Smooth muscle cell (in vitro differentiated cells): ENCODE measurements around the gene CDH4. TPM values are rescaled to one million over a fixed set of nuclear protein-coding genes. Genes with fewer than 3 reads are reported as not detected.

ENCODE experiments used
- DNase-seq: peaks from one replicate; lab custom pipeline; 2025; ENCODE audit not compliant: unreplicated experiment; lab: John Stamatoyannopoulos, UW
- H2AFZ ChIP-seq: fragments of 200-600 bp; sonication (generic); 2 replicates; pipeline ENCODE4 v1.6.0; 2016; ENCODE audit warnings: antibody characterized with exemption, low read depth, mild to moderate bottlenecking
- H3F3A ChIP-seq: fragments of 200-600 bp; sonication (generic); 2 replicates; pipeline ENCODE4 v1.6.0; 2017; ENCODE audit warnings: antibody characterized with exemption, low read depth
- H3K27ac ChIP-seq: fragments of 200-600 bp; sonication (generic); 2 replicates; pipeline ENCODE4 v1.5.1; 2016; ENCODE audit warnings: low read depth, mild to moderate bottlenecking
- H3K27me3 ChIP-seq: fragments of 200-600 bp; sonication (generic); 2 replicates; pipeline ENCODE4 v1.6.1; 2016; ENCODE audit warnings: low read depth, mild to moderate bottlenecking
- H3K36me3 ChIP-seq: fragments of 200-600 bp; sonication (generic); 2 replicates; pipeline ENCODE4 v1.5.1; 2016; ENCODE audit warnings: low read depth
- H3K4me1 ChIP-seq: fragments of 200-600 bp; sonication (generic); 2 replicates; pipeline ENCODE4 v1.5.1; 2016; ENCODE audit warnings: low read depth
- H3K4me2 ChIP-seq: fragments of 200-600 bp; sonication (generic); 2 replicates; pipeline ENCODE4 v1.6.0; 2016; ENCODE audit warnings: mild to moderate bottlenecking
- H3K4me3 ChIP-seq: fragments of 200-600 bp; sonication (generic); 2 replicates; pipeline ENCODE4 v1.5.1; 2016; ENCODE audit warnings: mild to moderate bottlenecking
- H3K79me2 ChIP-seq: fragments of 200-600 bp; sonication (generic); 2 replicates; pipeline ENCODE4 v1.6.0; 2016; ENCODE audit warnings: low read depth, mild to moderate bottlenecking
- H3K9ac ChIP-seq: fragments of 200-600 bp; sonication (generic); 2 replicates; pipeline ENCODE4 v1.6.0; 2016; ENCODE audit warnings: low read depth
- H3K9me3 ChIP-seq: fragments of 200-600 bp; sonication (generic); replicated peaks from 2 replicates; pipeline ENCODE4 v1.5.1; 2016; ENCODE audit warnings: low read depth
- H4K20me1 ChIP-seq: fragments of 200-600 bp; sonication (generic); 2 replicates; pipeline ENCODE4 v1.6.0; 2016; ENCODE audit warnings: low read depth
- CTCF ChIP-seq: fragments of 200-600 bp; sonication (generic); IDR thresholded peaks from 2 replicates; pipeline ENCODE4 v1.5.1; 2017; ENCODE audit warnings: borderline replicate concordance, mild to moderate bottlenecking, antibody characterized with exemption; ENCODE audit not compliant: insufficient read depth, poor library complexity, severe bottlenecking
- WGBS: methylation state at CpG from one replicate; pipeline ENCODE4 v1.1.7; 2016; ENCODE audit warnings: low lambda C conversion rate; 5-methylcytosine and 5-hydroxymethylcytosine counted together
- polyA plus RNA-seq: library from polyadenylated mRNA; unstranded; fragments of >200 nt; fragmentation: Nextera tagmentation; extraction: Ambion mirVana; gene quantifications from 2 replicates; pipeline ENCODE4 v1.2.1, GENCODE V29; 2016
- total RNA-seq: library from RNA; depleted of rRNA; stranded (reverse); fragments of >200 nt; gene quantifications from 2 replicates; pipeline ENCODE4 v1.2.3, GENCODE V29; 2014

The CDH4 gene
- total and polyA plus RNA-seq, 2 experiments from 2014 or later = 0.03 to 0.04 TPM

- H4K20me1 ChIP-seq = no peaks in the 10 kb centered on the region
- no peak overlapping the region for H2AFZ ChIP-seq
- H3K79me2 ChIP-seq = no peaks in the 10 kb centered on the region
- no peak overlapping the region for H3K27ac ChIP-seq
- 92% methylated on average over 14 of the region's 14 CpGs for WGBS
- peaks cover 19% of the 10 kb centered on the region for H3K27me3 ChIP-seq
- no peaks in the 10 kb centered on the region for H3F3A ChIP-seq
- no peaks in the 10 kb centered on the region for H3K4me1 ChIP-seq
- no peak overlapping the region for H3K9ac ChIP-seq
- no peak for TF ChIP-seq CTCF
- no peaks in the 10 kb centered on the region for H3K9me3 ChIP-seq
- no peak for DNase-seq
- H3K4me2 ChIP-seq = no peak overlapping the region
- no peak overlapping the region for H3K4me3 ChIP-seq
- no peaks in the 10 kb centered on the region for H3K36me3 ChIP-seq
Measured at GRCh38 chr20:61773926-61774587, 522.0 kb downstream of the CDH4 start.

- no peak for DNase-seq
- Histone ChIP-seq H3K79me2 (no peaks in the 10 kb centered on the region), H3K27me3 (peaks cover 18% of the 10 kb centered on the region), H4K20me1 (no peaks in the 10 kb centered on the region), H3K4me1 (no peaks in the 10 kb centered on the region), H3K4me2 (no peak overlapping the region), H2AFZ (no peak overlapping the region), H3K27ac (no peak overlapping the region), H3K9ac (no peak overlapping the region), H3F3A (no peaks in the 10 kb centered on the region), H3K36me3 (no peaks in the 10 kb centered on the region), H3K4me3 (no peak overlapping the region), H3K9me3 (no peaks in the 10 kb centered on the region)
- WGBS = 87% methylated on average over 4 of the region's 4 CpGs
- no peak for TF ChIP-seq CTCF
Measured at GRCh38 chr20:61775423-61775822, 523.4 kb downstream of the CDH4 start.

GRCh38 chr20:61776491-61777075, 524.5 kb downstream of the CDH4 start:
- H3K4me2 ChIP-seq = no peak overlapping the region
- H3F3A ChIP-seq = no peaks in the 10 kb centered on the region
- no peaks in the 10 kb centered on the region for H3K36me3 ChIP-seq
- no peaks in the 10 kb centered on the region for H3K79me2 ChIP-seq
- TF ChIP-seq CTCF = no peak
- H3K27ac ChIP-seq = no peak overlapping the region
- H3K9ac ChIP-seq = no peak overlapping the region
- 88% methylated on average over 18 of the region's 18 CpGs for WGBS
- H3K27me3 ChIP-seq = peaks cover 18% of the 10 kb centered on the region
- no peaks in the 10 kb centered on the region for H3K4me1 ChIP-seq
- H3K4me3 ChIP-seq = no peak overlapping the region
- no peak overlapping the region for H2AFZ ChIP-seq
- peaks cover under 1% of the 10 kb centered on the region for H3K9me3 ChIP-seq
- no peak for DNase-seq
- H4K20me1 ChIP-seq = no peaks in the 10 kb centered on the region
